SK-N-SH treated with all-trans-retinoic acid at 6 μM for 48 hours (cell line): ENCODE results near the gene ITPR2.
"Not testable (repeated sequence)": the region's sequence is repeated elsewhere in the genome, so short reads cannot be mapped to it uniquely, and the experiment has no call there.

Experiments used
- ATAC-seq: fragments of 200-7000 bp; cut with Tn5 transposase; 3 replicates; pipeline ENCODE4 v1.9.1; 2020; ENCODE audit warnings: mild to moderate bottlenecking, moderate library complexity
- BACH2 ChIP-seq: fragments of 250-450 bp; sonication (Bioruptor Pico); IDR thresholded peaks from 2 replicates; pipeline ENCODE4 v1.9.0; 2021; ENCODE audit warnings: mild to moderate bottlenecking, borderline replicate concordance
- ESRRG ChIP-seq: fragments of 250-450 bp; sonication (Bioruptor Pico); IDR thresholded peaks from 2 replicates; pipeline ENCODE4 v1.6.1; 2021; ENCODE audit warnings: mild to moderate bottlenecking
- GLIS3 ChIP-seq: fragments of 250-450 bp; sonication (Bioruptor Pico); IDR thresholded peaks from 2 replicates; pipeline ENCODE4 v1.5.0; 2020; ENCODE audit warnings: mild to moderate bottlenecking, moderate library complexity
- ISL1 ChIP-seq: fragments of 250-450 bp; sonication (Bioruptor Pico); IDR thresholded peaks from 2 replicates; pipeline ENCODE4 v2.1.2; 2022; ENCODE audit warnings: mild to moderate bottlenecking, moderate library complexity
- OSR1 ChIP-seq: fragments of 250-450 bp; sonication (Bioruptor Pico); IDR thresholded peaks from 2 replicates; pipeline ENCODE4 v1.8.0; 2022; ENCODE audit warnings: moderate library complexity, mild to moderate bottlenecking, inconsistent platforms
- TCF4 ChIP-seq: fragments of 250-450 bp; sonication (Bioruptor Pico); IDR thresholded peaks from 2 replicates; pipeline ENCODE4 v1.8.0; 2021; ENCODE audit warnings: mild to moderate bottlenecking, moderate library complexity, borderline replicate concordance
- ZC3H10 ChIP-seq: fragments of 250-450 bp; sonication (Bioruptor Pico); IDR thresholded peaks from 2 replicates; pipeline ENCODE4 v1.5.1; 2021; ENCODE audit warnings: mild to moderate bottlenecking, moderate library complexity
- ZFP3 ChIP-seq: fragments of 250-450 bp; sonication (Bioruptor Pico); IDR thresholded peaks from 2 replicates; pipeline ENCODE4 v1.5.0; 2020; ENCODE audit warnings: mild to moderate bottlenecking, moderate library complexity
- ZFP30 ChIP-seq: fragments of 450-650 bp; formaldehyde crosslinking; IDR thresholded peaks from 2 replicates; pipeline ENCODE4 v1.5.0; 2022; ENCODE audit warnings: mild to moderate bottlenecking, moderate library complexity
- ZNF565 ChIP-seq: fragments of 450-650 bp; formaldehyde crosslinking; conservative IDR thresholded peaks from 2 replicates; pipeline ENCODE4 v1.5.0; 2020; ENCODE audit warnings: low read depth, mild to moderate bottlenecking, moderate library complexity
- ZNF70 ChIP-seq: fragments of 450-650 bp; formaldehyde crosslinking; IDR thresholded peaks from 2 replicates; pipeline ENCODE4 v1.5.0; 2020; ENCODE audit warnings: mild to moderate bottlenecking, moderate library complexity
- TF ChIP-seq, protein P1 (sequence below): fragments of 250-450 bp; sonication (Bioruptor Pico); IDR thresholded peaks from 2 replicates; pipeline ENCODE4 v1.5.1; 2021; ENCODE audit warnings: mild to moderate bottlenecking, moderate library complexity
- TF ChIP-seq, protein P2 (sequence below): fragments of 250-450 bp; sonication (Bioruptor Pico); IDR thresholded peaks from 2 replicates; pipeline ENCODE4 v1.5.1; 2020; ENCODE audit warnings: low read depth, mild to moderate bottlenecking, moderate library complexity
- TF ChIP-seq, protein P3 (sequence below): fragments of 250-450 bp; sonication (Bioruptor Pico); IDR thresholded peaks from 2 replicates; pipeline ENCODE4 v1.5.0; 2020; ENCODE audit warnings: mild to moderate bottlenecking, moderate library complexity
- TF ChIP-seq, protein P4 (sequence below): fragments of 250-450 bp; sonication (Bioruptor Pico); IDR thresholded peaks from 2 replicates; pipeline ENCODE4 v1.8.0; 2021; ENCODE audit warnings: low read depth, mild to moderate bottlenecking, moderate library complexity, borderline replicate concordance
- TF ChIP-seq, protein P5 (sequence below): fragments of 250-450 bp; sonication (Bioruptor Pico); IDR thresholded peaks from 2 replicates; pipeline ENCODE4 v1.8.0; 2020; ENCODE audit warnings: mild to moderate bottlenecking, moderate library complexity, borderline replicate concordance

The ITPR2 gene

DNA sequence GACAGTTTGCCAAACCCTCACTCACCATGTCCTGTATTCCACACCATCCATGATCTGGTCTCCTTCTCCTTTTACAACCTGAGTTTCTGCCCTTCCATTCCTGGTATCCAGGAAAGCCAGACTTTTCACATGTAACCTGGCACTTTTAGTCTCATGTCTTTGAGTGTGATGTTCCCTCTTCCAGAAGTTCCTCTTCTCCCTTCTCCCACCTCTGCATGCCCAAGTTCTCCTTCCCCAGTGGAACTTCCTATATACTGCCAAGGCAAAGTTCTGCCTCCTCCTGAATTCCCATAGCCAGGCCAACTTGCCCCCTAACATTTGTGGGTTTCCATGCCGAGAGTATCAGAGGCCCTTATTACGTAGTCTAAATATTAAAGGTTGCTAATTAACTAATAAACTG is 3.2 kb upstream of the ITPR2 start (continued):
- TF ChIP-seq, protein P1, sequence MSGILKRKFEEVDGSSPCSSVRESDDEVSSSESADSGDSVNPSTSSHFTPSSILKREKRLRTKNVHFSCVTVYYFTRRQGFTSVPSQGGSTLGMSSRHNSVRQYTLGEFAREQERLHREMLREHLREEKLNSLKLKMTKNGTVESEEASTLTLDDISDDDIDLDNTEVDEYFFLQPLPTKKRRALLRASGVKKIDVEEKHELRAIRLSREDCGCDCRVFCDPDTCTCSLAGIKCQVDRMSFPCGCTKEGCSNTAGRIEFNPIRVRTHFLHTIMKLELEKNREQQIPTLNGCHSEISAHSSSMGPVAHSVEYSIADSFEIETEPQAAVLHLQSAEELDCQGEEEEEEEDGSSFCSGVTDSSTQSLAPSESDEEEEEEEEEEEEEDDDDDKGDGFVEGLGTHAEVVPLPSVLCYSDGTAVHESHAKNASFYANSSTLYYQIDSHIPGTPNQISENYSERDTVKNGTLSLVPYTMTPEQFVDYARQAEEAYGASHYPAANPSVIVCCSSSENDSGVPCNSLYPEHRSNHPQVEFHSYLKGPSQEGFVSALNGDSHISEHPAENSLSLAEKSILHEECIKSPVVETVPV (CRISPR knock-in tag): no peak
- TF ChIP-seq BACH2 (CRISPR knock-in tag): no peak

DNA sequence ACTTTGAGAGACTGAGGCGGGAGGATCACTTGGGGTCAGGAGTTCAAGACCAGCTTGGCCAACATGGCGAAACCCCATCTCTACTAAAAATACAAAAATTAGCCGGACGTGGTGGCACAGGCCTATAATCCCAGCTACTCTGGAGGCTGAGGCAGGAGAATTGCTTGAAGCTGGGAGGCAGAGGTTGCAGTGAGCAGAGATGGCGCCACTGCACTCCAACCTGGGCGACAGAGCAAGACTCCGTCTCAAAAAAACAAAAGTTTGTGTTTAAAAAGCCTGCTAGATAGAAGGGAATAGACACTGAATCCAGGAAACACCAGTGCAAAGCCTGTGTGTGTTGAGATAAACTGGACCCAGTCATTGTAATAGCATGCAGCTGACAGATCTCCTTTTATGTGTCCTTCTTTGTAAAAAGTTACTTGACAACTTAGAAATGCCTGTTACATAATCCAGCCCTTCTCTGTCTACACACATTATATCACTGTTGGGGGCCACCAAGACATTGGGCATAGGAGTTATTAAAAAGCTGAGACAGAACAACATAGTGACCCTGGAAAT is 1.6 kb upstream of the ITPR2 start:
- not testable (repeated sequence) for ATAC-seq

DNA sequence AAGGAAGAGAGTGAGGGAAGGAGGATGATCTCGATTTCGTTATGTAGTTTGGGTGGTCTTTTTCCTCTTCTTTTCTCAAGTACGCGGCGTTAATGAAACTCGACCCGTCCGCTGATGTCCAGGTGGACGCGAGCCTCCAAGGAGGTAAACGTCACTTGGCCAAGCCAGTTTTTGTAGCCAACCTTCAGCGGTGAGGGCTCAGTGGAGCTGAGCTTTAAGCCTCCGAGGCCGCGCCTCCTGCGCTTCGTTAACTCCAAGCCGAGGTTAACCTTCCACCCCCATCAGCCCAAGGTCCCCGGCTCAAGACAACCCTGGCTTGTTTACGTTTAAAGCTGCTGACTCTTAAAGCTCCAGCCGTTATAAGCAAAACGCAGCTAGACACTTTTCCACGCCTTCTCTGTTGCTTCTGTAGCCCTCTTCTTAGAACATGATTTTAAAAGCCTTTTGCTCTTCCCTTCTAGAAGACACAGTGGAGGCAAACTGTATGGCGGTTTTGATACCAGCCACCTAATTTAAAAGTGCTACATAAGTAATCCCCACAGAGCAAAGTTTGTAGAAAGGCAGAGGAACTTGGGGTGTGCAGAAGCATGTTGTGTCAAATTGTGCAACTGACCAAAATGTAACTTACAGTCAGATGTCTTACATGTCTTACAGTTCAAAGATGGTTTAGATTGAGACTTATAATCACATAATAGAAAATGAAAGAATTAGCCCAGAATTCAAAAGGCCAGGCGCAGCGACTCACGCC is 923 bp upstream of the ITPR2 start:
- ATAC-seq: no peak

DNA sequence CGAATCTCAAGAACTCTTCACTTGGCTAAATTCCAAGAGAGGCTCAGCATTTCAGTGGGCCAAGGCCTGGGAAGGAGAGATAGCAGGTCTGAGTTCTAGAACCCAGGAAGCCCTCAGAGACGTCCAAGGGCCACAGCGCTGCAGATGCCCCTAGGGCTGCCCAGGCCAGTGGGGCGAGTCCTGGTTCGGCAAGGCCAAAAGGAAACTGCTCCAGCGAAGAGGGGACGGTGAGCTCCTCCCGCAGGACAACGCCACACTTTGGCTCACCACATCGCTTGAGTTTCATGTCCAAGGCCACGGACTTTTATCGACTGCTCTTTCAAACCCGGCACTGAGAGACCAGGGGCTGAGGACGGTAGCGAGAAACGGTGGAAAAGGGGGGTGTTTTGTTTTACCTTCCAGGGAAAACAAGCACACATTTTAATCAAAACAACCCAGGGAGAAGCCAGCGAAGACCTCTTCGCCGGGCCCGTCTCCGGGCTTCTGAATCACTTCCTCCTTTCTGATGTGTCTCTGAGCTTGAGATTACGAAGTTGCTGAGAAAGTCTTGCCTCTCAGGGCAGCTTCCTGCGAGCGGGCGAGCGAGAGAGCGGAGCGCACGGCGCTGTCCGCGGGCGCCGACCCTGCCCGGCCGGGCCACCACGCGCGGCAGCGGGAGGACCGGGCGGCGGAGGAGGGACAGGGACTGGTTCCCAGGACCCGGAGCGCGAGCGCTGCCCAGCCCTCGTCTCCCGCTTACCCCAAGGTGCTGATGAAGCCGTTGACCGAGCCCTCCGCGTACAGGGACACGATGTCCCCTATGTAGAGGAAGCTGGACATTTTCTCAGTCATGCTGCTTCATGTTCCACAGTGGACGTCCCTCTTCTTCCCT is 808 bp downstream of the ITPR2 start:
- ATAC-seq: peak; percentile 67
- TF ChIP-seq, protein P2, sequence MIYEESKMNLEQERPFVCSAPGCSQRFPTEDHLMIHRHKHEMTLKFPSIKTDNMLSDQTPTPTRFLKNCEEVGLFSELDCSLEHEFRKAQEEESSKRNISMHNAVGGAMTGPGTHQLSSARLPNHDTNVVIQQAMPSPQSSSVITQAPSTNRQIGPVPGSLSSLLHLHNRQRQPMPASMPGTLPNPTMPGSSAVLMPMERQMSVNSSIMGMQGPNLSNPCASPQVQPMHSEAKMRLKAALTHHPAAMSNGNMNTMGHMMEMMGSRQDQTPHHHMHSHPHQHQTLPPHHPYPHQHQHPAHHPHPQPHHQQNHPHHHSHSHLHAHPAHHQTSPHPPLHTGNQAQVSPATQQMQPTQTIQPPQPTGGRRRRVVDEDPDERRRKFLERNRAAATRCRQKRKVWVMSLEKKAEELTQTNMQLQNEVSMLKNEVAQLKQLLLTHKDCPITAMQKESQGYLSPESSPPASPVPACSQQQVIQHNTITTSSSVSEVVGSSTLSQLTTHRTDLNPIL: no peak
- TF ChIP-seq OSR1 (CRISPR knock-in tag) (no peak), GLIS3 (CRISPR knock-in tag) (no peak), ISL1 (CRISPR knock-in tag) (no peak), BACH2 (CRISPR knock-in tag) (no peak), ZFP3 (no peak), ESRRG (CRISPR knock-in tag) (no peak), ZNF565 (CRISPR knock-in tag) (no peak), TCF4 (CRISPR knock-in tag) (no peak), ZFP30 (no peak), ZC3H10 (CRISPR knock-in tag) (no peak)
- TF ChIP-seq, protein P3, sequence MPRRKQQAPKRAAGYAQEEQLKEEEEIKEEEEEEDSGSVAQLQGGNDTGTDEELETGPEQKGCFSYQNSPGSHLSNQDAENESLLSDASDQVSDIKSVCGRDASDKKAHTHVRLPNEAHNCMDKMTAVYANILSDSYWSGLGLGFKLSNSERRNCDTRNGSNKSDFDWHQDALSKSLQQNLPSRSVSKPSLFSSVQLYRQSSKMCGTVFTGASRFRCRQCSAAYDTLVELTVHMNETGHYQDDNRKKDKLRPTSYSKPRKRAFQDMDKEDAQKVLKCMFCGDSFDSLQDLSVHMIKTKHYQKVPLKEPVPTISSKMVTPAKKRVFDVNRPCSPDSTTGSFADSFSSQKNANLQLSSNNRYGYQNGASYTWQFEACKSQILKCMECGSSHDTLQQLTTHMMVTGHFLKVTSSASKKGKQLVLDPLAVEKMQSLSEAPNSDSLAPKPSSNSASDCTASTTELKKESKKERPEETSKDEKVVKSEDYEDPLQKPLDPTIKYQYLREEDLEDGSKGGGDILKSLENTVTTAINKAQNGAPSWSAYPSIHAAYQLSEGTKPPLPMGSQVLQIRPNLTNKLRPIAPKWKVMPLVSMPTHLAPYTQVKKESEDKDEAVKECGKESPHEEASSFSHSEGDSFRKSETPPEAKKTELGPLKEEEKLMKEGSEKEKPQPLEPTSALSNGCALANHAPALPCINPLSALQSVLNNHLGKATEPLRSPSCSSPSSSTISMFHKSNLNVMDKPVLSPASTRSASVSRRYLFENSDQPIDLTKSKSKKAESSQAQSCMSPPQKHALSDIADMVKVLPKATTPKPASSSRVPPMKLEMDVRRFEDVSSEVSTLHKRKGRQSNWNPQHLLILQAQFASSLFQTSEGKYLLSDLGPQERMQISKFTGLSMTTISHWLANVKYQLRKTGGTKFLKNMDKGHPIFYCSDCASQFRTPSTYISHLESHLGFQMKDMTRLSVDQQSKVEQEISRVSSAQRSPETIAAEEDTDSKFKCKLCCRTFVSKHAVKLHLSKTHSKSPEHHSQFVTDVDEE (CRISPR knock-in tag): no peak
- TF ChIP-seq, protein P1 (CRISPR knock-in tag): no peak
- TF ChIP-seq, protein P4, sequence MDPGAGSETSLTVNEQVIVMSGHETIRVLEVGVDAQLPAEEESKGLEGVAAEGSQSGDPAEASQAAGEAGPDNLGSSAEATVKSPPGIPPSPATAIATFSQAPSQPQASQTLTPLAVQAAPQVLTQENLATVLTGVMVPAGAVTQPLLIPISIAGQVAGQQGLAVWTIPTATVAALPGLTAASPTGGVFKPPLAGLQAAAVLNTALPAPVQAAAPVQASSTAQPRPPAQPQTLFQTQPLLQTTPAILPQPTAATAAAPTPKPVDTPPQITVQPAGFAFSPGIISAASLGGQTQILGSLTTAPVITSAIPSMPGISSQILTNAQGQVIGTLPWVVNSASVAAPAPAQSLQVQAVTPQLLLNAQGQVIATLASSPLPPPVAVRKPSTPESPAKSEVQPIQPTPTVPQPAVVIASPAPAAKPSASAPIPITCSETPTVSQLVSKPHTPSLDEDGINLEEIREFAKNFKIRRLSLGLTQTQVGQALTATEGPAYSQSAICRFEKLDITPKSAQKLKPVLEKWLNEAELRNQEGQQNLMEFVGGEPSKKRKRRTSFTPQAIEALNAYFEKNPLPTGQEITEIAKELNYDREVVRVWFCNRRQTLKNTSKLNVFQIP (CRISPR knock-in tag): no peak

More for the DNA sequence above, 923 bp upstream of the ITPR2 start:
- TF ChIP-seq, protein P2: no peak
- TF ChIP-seq, protein P5, sequence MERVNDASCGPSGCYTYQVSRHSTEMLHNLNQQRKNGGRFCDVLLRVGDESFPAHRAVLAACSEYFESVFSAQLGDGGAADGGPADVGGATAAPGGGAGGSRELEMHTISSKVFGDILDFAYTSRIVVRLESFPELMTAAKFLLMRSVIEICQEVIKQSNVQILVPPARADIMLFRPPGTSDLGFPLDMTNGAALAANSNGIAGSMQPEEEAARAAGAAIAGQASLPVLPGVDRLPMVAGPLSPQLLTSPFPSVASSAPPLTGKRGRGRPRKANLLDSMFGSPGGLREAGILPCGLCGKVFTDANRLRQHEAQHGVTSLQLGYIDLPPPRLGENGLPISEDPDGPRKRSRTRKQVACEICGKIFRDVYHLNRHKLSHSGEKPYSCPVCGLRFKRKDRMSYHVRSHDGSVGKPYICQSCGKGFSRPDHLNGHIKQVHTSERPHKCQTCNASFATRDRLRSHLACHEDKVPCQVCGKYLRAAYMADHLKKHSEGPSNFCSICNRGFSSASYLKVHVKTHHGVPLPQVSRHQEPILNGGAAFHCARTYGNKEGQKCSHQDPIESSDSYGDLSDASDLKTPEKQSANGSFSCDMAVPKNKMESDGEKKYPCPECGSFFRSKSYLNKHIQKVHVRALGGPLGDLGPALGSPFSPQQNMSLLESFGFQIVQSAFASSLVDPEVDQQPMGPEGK: no peak
- TF ChIP-seq, protein P1 (CRISPR knock-in tag): no peak
- TF ChIP-seq ZNF70 (CRISPR knock-in tag): no peak
- TF ChIP-seq, all 23 proteins: peak for 0
